DND-41 (cell line): ENCODE measurements around the gene LRP2BP.

Source experiments
- EZH2 ChIP-seq: IDR thresholded peaks from 3 replicates; pipeline ENCODE4 v1.6.1; 2012; ENCODE audit warnings: borderline replicate concordance, low read depth, mild to moderate bottlenecking, moderate library complexity, low read length, inconsistent platforms; ENCODE audit not compliant: severe bottlenecking
- TF ChIP-seq, protein P1 (sequence below): IDR thresholded peaks from 2 replicates; pipeline ENCODE4 v1.5.1; 2012; ENCODE audit warnings: borderline replicate concordance, low read length, moderate library complexity, mild to moderate bottlenecking; ENCODE audit not compliant: poor library complexity, severe bottlenecking; ENCODE audit errors: extremely low read depth

- TF ChIP-seq, protein P1, sequence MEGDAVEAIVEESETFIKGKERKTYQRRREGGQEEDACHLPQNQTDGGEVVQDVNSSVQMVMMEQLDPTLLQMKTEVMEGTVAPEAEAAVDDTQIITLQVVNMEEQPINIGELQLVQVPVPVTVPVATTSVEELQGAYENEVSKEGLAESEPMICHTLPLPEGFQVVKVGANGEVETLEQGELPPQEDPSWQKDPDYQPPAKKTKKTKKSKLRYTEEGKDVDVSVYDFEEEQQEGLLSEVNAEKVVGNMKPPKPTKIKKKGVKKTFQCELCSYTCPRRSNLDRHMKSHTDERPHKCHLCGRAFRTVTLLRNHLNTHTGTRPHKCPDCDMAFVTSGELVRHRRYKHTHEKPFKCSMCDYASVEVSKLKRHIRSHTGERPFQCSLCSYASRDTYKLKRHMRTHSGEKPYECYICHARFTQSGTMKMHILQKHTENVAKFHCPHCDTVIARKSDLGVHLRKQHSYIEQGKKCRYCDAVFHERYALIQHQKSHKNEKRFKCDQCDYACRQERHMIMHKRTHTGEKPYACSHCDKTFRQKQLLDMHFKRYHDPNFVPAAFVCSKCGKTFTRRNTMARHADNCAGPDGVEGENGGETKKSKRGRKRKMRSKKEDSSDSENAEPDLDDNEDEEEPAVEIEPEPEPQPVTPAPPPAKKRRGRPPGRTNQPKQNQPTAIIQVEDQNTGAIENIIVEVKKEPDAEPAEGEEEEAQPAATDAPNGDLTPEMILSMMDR, result no peak
- no peak for TF ChIP-seq EZH2
These were observed 33.9 kb downstream of the LRP2BP start for GRCh38 chr4:185361872-185362271.
